ENCODE measurements around the gene TMOD1.

GRCh38 chr9:97645720-97646119 lies 144.3 kb downstream of the TMOD1 start:
- TF ChIP-seq GABPA (IDR thresholded peaks at IDR 0.05; ENCODE audit: low read depth) = no peak
- TF ChIP-seq ELF1 (IDR thresholded peaks at IDR 0.05) = no peak
- no peak for TF ChIP-seq CTCF (IDR thresholded peaks at IDR 0.05)
- TF ChIP-seq REST (IDR thresholded peaks at IDR 0.05; ENCODE audit: low read depth, low read length) = no peak
- no peak for TF ChIP-seq TCF12 (IDR thresholded peaks at IDR 0.05)
